GM10248 (cell line): Measurements from ENCODE around the gene EPHB3.

Experiments
- CTCF ChIA-PET: fragments of 300-600 bp; sonication (Branson Sonifier 250); formaldehyde crosslinking; extraction: SDS; loops from one replicate; lab custom pipeline; 2021; ENCODE audit warnings: antibody characterized with exemption; lab: Yijun Ruan, JAX
- POLR2A ChIA-PET: fragments of 350-650 bp; sonication (Branson Sonifier 250); formaldehyde crosslinking; extraction: SDS; loops from one replicate; lab custom pipeline; 2020; ENCODE audit warnings: antibody characterized with exemption; lab: Yijun Ruan, JAX
- DNase-seq: peaks from one replicate; pipeline ENCODE4 v3.0.0; 2012; ENCODE audit errors: extremely low spot score
- TF ChIP-seq, protein P1 (sequence below): IDR thresholded peaks from 2 replicates; pipeline ENCODE4 v1.5.1; 2012; ENCODE audit warnings: mild to moderate bottlenecking, low read depth; ENCODE audit errors: extremely low read depth, missing control alignments, control extremely low read depth

Gene EPHB3

GRCh38 chr3:184561913-184562877 lies 610 bp downstream of the EPHB3 start:
- ChIA-PET CTCF (interaction anchor here (0.8 to 2.8 kb wide), 28 partner anchors 13 to 747 kb away, joined by 3 to 22 read pairs (median 4); no protein-coding TSS in a partner anchor), POLR2A (no interaction called here)
- TF ChIP-seq, protein P1, sequence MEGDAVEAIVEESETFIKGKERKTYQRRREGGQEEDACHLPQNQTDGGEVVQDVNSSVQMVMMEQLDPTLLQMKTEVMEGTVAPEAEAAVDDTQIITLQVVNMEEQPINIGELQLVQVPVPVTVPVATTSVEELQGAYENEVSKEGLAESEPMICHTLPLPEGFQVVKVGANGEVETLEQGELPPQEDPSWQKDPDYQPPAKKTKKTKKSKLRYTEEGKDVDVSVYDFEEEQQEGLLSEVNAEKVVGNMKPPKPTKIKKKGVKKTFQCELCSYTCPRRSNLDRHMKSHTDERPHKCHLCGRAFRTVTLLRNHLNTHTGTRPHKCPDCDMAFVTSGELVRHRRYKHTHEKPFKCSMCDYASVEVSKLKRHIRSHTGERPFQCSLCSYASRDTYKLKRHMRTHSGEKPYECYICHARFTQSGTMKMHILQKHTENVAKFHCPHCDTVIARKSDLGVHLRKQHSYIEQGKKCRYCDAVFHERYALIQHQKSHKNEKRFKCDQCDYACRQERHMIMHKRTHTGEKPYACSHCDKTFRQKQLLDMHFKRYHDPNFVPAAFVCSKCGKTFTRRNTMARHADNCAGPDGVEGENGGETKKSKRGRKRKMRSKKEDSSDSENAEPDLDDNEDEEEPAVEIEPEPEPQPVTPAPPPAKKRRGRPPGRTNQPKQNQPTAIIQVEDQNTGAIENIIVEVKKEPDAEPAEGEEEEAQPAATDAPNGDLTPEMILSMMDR = no peak
- DNase-seq = no peak

DNA sequence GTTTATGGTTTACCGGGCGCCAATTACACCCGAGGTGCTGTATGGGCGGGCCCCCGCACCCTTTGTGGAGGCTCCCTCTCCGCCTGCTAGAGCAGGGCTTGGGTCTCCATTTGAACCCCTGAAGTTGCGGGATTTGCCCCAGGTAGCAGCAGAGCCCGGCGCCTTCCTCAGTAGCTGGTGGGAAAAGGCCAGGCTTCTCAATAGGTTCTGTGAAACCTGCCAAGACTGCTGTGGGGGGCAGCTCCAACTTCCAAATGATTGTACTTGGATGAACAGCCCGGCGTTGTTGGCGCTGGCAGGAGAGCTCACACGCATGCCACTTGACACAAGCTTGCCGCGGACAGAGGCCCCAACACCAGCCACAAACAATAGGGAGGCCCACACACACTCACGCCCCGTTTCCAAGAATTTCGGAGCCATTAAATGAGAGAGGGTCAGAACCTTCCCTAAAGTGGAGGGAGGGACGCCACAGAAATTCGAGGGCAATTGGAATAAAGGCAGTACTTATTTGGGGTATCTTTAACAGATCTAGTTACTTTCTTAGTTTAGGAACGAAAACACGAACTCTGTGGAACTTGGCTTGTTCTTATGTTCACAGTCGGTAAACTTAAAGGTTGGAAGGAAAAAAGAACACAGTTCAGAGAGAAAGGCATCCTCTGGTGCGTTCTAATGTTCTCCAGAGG lies 1.4 kb downstream of the EPHB3 start:
- no peak for DNase-seq
- TF ChIP-seq, protein P1 = no peak
- CTCF ChIA-PET = interaction anchor here (2.6 to 2.8 kb wide), 2 partner anchors 22 to 26 kb away, joined by 9 to 15 read pairs; no protein-coding TSS in a partner anchor
- POLR2A ChIA-PET = no interaction called here

DNA sequence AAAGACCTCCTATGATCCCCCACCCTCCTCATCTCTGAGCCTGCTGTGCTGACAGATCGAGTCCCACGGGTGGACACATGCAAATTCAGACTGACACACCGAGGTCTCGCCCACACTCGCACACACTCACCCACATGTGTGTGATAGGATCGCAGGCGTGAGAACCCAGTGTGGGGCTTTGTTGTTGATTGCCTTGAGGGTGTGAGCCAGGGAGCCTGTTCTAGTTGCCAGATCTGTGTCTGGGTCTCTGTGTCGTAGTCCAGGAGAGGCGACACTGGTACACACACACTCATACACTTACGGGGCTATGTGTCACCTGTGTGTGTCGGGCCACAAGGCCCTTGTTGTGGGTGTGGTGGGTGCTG lies 2.0 kb downstream of the EPHB3 start:
- TF ChIP-seq, protein P1 = no peak
- CTCF ChIA-PET = no interaction called here
- POLR2A ChIA-PET = no interaction called here
- DNase-seq = no peak

DNA sequence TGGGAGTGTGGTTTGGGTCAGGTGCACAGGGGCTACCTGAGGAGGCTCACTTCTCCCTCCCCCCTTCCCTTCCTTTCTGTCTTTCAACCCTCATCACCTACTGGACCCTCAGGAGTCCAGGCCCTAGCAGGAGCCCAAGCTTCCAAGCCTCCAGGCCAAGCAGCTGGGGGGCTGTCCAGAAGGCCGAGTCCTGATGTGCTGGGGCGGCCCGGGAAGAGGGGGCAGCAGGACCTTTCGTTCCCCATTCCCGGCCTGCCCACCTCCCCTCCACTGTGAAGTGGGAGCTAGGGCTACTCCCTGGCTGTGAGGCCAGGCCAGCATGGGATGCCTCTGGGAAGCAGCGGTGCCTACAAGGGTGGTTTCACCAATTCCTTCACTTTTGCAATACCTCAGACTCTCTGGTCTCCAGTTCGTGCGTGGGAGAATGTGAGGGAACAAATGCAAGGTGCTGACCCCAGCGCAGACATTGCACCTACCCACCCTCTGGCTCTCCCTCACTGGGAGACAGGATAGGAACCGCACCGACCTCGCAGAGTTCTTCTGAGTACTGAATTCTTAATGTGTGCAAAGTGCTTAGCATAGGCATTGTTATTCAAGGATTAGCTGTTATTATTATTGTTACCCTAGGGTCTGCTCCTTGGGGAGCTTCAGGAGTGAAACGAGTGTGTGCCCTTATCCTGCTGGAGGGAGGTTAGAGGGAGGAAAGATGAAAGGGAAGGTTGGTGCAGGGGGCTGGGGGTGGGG lies 2.5 kb downstream of the EPHB3 start:
- POLR2A ChIA-PET = interaction anchor here (0.6 kb wide), 1 partner anchor 13 kb away, joined by 3 read pairs; no protein-coding TSS in a partner anchor
- CTCF ChIA-PET = interaction anchor here (0.8 to 3.7 kb wide), 3 partner anchors 27 to 240 kb away, joined by 3 to 20 read pairs (median 3); no protein-coding TSS in a partner anchor
- TF ChIP-seq, protein P1 = no peak
- no peak for DNase-seq

DNA sequence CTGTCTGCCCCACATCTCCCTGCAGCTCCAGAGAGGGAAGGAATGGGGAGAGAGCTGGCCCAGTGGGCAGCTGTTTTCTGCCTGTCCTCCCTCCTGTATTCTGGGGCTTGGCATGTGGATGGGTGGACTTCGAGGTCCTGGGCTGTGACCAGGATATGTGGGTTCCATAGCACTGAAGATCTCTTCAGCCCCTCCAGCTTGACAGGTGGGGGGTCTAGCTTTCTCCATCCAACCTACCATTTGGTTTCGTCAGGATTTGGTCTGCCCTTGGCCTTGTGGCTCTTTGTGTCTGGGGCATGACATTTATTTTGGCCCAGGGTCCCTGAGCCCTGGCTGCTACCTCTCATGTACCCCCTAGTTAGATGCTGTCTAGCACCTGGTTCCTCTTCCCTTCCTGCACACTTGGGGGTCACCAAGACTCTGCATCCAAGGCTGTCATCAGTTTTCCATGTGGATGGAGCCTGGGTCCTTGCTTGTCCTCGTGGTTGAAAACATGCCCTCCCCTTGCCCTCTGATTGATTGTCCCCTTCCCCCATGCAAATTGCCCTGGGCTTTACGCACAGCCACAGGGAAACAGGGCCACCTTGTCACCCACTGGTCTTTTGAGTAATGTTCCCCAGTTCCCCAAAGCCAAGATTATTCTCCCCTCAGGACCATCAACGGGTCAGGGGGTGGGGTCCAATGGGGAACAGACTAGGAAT lies 3.2 kb downstream of the EPHB3 start:
- TF ChIP-seq, protein P1 = no peak
- CTCF ChIA-PET = interaction anchor here (0.8 to 3.7 kb wide), 5 partner anchors 14 to 239 kb away, joined by 3 to 20 read pairs (median 3); no protein-coding TSS in a partner anchor
- POLR2A ChIA-PET = no interaction called here
- DNase-seq = no peak
